Amygdala (tissue), 56 donors: ENCODE results near the gene KRTAP1-3.
A peak's percentile ranks its signal among the peaks of the same experiment; 100 is the strongest.

Experiments used
- DNase-seq, 56 donors: peaks; one replicate each; lab custom pipeline; 2025; lab: John Stamatoyannopoulos, UW

The KRTAP1-3 gene

DNA sequence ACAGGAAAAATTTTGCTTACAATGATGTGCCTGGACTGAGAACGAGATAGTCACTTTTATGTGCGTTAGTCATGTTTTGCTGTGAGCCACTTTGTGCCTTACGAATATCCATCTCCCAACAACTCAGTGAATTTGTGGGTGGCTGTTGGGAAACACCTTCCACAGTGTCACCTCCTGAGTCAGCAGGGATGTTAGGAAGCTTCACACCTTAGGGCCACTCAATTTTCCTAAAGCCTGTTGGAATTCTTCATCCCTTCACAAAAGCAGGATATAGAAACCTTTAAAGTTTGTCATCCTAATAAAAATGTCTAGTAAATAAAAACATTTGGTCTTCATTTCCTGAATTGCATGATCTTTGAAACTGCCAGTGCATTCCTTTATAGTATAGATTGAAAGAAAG lies 21.5 kb downstream of the KRTAP1-3 start:
- no peak for DNase-seq

DNA sequence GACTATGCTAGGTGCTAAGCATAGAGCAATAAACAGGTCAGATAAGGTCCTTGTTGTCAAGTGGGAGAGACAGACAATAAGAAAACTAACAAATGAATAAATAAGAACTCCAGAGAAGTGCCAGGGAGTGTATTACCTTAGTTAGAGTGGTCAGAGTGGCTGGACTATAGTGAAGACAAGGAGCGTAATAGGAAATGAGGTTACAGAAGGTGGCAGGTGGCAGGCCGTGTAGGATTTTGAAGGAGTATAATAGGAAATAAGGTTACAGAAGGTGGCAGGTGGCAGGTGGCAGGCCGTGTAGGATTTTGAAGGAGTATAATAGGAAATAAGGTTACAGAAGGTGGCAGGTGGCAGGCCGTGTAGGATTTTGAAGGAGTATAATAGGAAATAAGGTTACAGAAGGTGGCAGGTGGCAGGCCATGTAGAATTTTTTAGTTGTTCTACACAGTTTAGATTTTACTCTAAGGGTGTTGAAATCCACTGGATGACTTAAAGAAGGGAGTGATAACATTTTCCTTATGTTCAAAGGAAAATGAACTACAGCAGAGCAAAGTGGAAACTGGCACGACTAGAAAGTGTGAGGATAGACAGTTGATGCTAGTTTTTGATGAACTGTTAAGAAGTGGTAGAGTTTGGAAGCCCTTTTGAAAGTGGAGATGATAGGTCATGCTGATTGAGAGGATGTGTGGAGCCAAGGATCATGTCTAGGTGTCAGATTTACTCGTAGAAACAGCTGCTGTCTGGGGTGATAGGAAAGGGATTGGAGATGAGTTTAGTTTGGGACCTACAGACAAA lies 22.2 kb downstream of the KRTAP1-3 start:
- no peak for DNase-seq

DNA sequence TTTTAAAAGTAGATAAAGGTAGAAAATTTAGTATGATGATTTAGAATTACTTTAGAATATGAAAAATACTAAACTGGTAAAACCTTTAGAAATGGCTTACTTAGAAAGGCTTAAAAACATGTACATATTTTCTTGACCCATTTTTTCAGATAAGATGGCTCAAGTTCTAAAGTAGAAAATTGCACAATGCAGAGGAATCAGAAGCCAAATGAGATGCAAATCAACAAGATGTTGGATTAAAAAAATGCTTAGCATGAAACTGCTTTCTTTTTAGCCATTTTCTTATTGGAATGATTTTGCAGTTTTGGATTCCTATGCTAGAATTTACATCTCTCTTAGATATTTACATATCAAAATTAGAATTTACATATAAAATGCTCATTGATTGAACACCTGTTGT lies 24.2 kb downstream of the KRTAP1-3 start:
- no peak for DNase-seq

DNA sequence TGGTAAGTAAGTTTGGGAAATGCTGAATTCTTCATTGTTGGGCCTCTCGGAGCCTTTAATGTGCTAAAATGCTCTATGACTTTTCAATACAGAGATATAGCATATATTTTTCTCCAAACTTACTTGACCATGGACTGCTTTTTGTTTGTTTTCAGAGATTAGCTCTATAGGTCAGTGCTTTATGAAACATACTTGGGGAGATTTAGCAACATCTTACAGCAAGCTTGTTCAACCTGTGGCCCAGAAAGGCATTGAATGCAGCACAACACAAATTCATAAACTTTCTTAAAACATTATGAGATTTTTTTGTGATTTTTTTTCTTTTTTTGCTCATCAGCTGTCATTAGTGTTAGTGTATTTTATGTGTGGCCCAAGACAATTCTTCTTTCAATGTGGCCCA lies 24.7 kb downstream of the KRTAP1-3 start:
- no peak for DNase-seq

DNA sequence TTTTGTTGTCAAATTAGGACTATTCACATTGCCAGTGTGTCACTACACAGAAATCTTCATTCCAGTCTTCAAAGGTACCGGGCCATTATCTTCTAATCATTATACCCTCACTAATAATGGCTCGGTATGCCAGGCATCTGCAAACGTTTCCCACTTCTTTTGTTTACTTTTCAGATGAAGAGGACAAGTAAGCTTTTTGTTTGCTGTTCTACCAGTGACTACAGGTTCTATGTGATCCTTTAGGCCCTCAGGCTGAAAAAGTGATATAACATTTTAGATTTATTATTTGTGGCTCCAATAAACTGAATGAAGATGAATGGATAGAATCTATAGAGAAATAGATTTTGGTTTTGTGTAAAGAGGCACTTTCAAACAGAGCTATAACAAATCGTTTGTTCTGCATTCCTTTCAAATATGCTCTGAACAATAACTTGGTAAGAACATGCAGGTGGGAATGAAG lies 25.3 kb downstream of the KRTAP1-3 start:
- no peak for DNase-seq

GRCh38 chr17:41008811-41009210 lies 25.9 kb downstream of the KRTAP1-3 start, which contains the start of gene KRTAP3-1:
KRTAP3-1 (minus strand) TSS chr17:41009128; CDS start chr17:41009074, 54 bp downstream.
- no peak for DNase-seq

DNA sequence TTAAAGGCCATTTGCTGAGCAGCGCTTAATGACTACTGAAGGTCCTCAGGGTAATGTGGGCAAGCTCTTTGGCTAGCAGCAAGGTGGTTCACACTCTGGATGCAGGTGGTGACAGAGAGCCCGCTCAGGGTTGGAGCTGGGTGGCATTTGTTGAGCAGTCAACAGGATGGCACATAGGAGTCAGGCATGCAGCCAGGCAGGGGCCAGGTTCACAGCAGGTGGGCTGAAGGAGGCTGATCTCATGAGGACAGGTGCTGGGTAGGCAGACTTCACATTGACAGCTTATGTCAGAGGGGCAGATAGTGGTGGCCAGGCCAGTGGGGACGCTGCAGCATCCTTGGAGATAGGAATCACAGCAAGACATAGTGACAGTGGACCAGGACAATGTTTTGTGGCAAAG lies 30.3 kb downstream of the KRTAP1-3 start:
- DNase-seq = no peak

GRCh38 chr17:41003926-41004325 lies 30.7 kb downstream of the KRTAP1-3 start:
- DNase-seq = no peak

DNA sequence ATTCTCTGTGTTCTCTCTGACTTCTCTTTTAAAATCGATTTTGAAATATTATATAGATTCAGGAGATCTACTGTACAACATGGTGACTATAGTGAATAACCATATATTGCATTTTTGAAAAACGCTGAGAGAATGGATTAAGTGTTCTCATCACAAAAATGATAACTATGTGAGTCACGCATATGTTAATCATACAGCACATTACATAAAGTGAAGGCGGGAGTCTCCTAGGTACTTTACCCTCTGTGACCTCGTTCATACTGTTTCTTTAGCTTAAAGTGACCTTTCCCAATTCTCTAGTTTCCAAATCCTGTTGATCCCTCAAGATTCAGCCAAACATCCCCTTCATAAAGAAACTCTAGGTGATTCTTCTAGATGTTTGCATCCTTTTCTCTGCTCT lies 31.9 kb downstream of the KRTAP1-3 start:
- no peak for DNase-seq

DNA sequence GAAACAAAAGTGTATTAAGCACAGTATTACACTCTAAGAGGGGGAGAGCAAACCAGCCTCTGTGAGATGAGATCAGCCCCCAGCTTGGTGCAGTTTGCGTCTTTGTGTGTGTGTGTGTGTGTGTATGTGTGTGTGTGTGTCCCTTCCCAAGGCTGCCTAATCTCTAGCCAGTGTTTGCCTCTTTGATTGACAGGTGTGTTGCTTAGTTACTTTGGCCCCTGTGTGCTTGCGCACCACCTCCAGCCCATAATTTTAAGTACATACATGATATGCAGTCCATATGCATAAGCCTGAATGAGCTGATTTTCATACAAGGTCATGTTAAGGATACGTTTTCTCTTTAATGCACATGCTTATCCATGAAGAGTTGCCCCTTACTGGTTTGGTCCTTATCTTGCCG lies 32.9 kb downstream of the KRTAP1-3 start:
- DNase-seq = no peak

DNA sequence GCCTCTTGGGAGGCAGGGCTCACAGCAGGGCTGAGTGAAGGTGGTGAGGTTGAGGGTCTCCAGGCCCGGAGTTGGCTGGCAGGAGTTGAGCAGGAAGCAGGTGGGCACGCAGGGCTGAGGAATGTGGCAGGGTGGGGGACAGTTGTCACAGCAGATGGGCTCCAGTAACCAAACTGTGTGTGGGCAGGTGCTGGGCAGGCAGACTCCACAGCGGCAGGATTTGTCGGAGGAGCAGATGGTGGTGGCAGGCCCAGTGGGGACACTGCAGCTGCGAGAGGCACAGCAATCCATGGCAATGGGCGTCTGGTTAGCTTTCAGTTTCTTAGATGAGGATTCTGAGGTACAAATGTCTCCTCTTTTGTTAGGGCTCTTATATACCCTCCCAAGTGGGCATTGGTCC lies 35.1 kb downstream of the KRTAP1-3 start, which contains the start of gene KRTAP3-2:
Gene KRTAP3-2 (minus strand): TSS at position 344 of the 400 bp plus-strand sequence. CDS start 53 bp downstream, at position 291.
- peak in 2 of 56 donors; percentile 0 to 3 for DNase-seq

- no peak for DNase-seq
Observed at GRCh38 chr17:40997361-40997760, 37.3 kb downstream of the KRTAP1-3 start.

DNA sequence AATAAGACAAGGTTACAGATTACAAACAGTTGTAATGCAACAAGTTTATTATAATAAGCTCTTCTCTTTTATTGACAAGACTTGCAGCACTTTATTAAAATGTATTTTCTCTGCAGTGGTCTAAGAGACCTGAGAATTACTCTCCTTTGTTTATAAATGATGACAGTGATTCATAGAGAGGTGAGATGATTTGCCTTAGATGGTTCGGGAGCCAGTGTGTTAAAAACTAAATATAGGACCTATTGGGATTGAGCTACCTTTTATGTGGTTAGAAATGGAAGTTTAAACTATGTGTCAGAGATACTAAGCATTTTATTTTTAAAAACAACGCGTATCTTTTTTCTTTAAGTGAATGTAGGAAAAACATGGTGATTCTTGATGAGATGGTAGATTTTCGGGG lies 37.8 kb downstream of the KRTAP1-3 start:
- DNase-seq = no peak

GRCh38 chr17:40995116-40995515 lies 39.6 kb downstream of the KRTAP1-3 start:
- DNase-seq = no peak

- peak in 1 of 56 donors; percentile 0 for DNase-seq
Observed at GRCh38 chr17:40993839-40994238, 40.8 kb downstream of the KRTAP1-3 start, which contains the start of gene KRTAP3-3. KRTAP3-3 (minus strand) TSS chr17:40994164; CDS start chr17:40994097, 67 bp downstream.

DNA sequence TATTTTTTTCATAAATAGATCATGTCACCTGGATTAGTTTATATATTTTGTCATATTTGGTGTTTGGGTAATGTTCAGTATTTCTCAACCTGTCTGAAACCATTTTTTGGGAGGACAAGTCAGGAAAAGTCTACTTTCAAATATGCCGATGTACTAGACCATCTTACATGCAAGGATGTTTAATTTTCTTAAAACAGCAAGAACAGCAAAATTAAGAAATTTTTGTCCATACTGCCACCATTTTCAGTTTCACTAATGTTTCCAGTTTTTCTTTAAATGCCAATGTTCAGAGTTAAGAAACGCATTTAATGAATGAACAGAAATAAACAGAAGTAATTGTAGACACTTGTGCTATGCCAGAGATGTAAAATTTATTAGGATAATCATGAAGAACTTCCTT lies 41.6 kb downstream of the KRTAP1-3 start:
- DNase-seq = no peak

DNA sequence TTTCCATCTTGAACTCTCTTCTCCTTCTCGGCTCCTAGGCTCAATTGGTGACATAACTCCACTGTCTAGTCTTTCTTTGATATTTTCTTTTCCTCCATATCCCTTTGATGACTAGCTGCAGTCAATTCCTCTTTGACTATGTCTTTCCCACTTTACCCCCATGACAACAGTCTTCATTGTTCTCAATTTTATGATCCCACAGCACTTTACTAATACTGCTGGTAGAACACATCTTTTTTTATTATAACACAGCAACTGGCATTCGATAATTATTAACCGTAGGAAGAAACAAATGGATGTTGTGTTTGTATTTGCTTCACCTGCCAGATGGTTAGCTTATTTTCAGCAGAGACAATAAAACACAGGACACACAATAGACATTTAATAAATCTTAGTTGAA lies 42.0 kb downstream of the KRTAP1-3 start:
- no peak for DNase-seq

- no peak for DNase-seq
Observed at GRCh38 chr17:40986920-40987319, 47.8 kb downstream of the KRTAP1-3 start.

DNA sequence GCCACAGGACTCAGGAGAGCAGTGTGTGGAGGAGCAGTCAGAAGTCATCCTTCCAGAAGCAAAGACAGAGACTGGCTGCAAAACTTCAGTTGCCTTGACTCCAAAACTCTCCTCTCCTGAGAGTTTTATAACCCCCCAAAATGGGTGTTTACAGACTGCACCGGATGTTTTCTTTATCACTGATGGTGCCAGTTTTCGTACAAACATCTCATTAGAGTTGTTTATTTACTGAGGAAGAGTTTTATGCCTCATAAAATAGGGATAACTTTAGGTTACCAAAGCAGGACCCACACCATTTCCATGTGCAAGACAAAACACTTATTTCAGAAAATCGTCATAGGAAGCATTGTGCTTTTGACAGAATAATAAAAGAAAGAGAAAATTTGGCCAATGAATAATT lies 50.4 kb downstream of the KRTAP1-3 start, which contains the start of gene KRT40:
Gene KRT40 (minus strand): TSS at position 101 of the 400 bp plus-strand sequence. CDS start 53 bp downstream, at position 48.
- DNase-seq = no peak
